A549 (cell line): ENCODE data around the gene PBX1. TPM values are rescaled to one million over a fixed set of nuclear protein-coding genes. Genes with fewer than 3 reads are reported as not detected.

Experiments used
- ATAC-seq, 2 experiments: fragments of 200-7000 bp in 1 of 2; fragments of >200 bp in 1 of 2; cut with Nextera tagmentation in 1 of 2; cut with Tn5 transposase in 1 of 2; 3 replicates each; pipeline versions ENCODE4 v1.8.0 to v1.9.1; 2018 to 2020; ENCODE audit warnings: mild to moderate bottlenecking in 1 of 2, moderate library complexity in 1 of 2
- CTCF ChIA-PET: fragments of 300-600 bp; sonication (Branson Sonifier 250); formaldehyde crosslinking; extraction: SDS; loops from one replicate; lab custom pipeline; 2021; ENCODE audit warnings: antibody characterized with exemption, inconsistent platforms; lab: Yijun Ruan, JAX
- POLR2A ChIA-PET: fragments of 350-600 bp; formaldehyde crosslinking; extraction: SDS; loops from one replicate; lab custom pipeline; 2021; ENCODE audit warnings: antibody characterized with exemption, inconsistent platforms; lab: Yijun Ruan, JAX
- DNase-seq, 2 experiments: peaks; one replicate each; pipeline versions ENCODE4 v3.0.0 to v3.0.0-alpha.2; 2011 to 2016; ENCODE audit warnings: low read depth in 1 of 2, low spot score in 1 of 2
- FAIRE-seq: peaks from 2 replicates; lab custom pipeline; 2011; peaks lifted over from hg19 to GRCh38; lab: Jason Lieb, UNC
- H3K27ac ChIP-seq, 2 experiments: fragments of >200 bp; sonication (Bioruptor Twin); formaldehyde crosslinking; 3 replicates each; pipeline ENCODE4 v1.5.1; 2016 to 2017
- H3K4me1 ChIP-seq: fragments of >200 bp; sonication (Bioruptor Twin); formaldehyde crosslinking; 3 replicates; pipeline ENCODE4 v1.6.1; 2016
- H3K4me2 ChIP-seq: fragments of >200 bp; sonication (Bioruptor Twin); formaldehyde crosslinking; 3 replicates; pipeline ENCODE4 v1.6.1; 2016
- H3K4me3 ChIP-seq: fragments of >200 bp; sonication (Bioruptor Twin); formaldehyde crosslinking; 3 replicates; pipeline ENCODE4 v1.5.1; 2016
- H3K9me3 ChIP-seq: fragments of >200 bp; sonication (Bioruptor Twin); formaldehyde crosslinking; 3 replicates; pipeline ENCODE4 v1.6.1; 2016
- BHLHE40 ChIP-seq: IDR thresholded peaks from 2 replicates; pipeline ENCODE4 v1.6.1; 2012; ENCODE audit warnings: low read depth, low read length, inconsistent platforms
- CBX2 ChIP-seq: fragments of 200-600 bp; sonication (generic); IDR thresholded peaks from 2 replicates; pipeline ENCODE4 v1.6.1; 2016; ENCODE audit warnings: low read depth, mild to moderate bottlenecking, borderline replicate concordance
- CBX8 ChIP-seq: fragments of 200-600 bp; sonication (generic); IDR thresholded peaks from 2 replicates; pipeline ENCODE4 v1.6.1; 2016
- CEBPB ChIP-seq, 2 experiments: fragments of >200 bp in 1 of 2; sonication (Bioruptor Twin) in 1 of 2; formaldehyde crosslinking in 1 of 2; IDR thresholded peaks; 2 replicates each; pipeline ENCODE4 v1.6.1; 2012 to 2016
- CHD4 ChIP-seq: fragments of 200-600 bp; sonication (generic); IDR thresholded peaks from 2 replicates; pipeline ENCODE4 v1.6.1; 2016; ENCODE audit warnings: antibody characterized with exemption, mild to moderate bottlenecking, borderline replicate concordance
- EHF ChIP-seq: fragments of 250-450 bp; sonication (Bioruptor Pico); IDR thresholded peaks from 2 replicates; pipeline ENCODE4 v1.5.0; 2020; ENCODE audit warnings: mild to moderate bottlenecking
- EHMT2 ChIP-seq: fragments of 200-600 bp; sonication (generic); IDR thresholded peaks from 2 replicates; pipeline ENCODE4 v1.6.1; 2016; ENCODE audit warnings: antibody characterized with exemption, low read depth, mild to moderate bottlenecking, moderate library complexity
- EP300 ChIP-seq, 2 experiments: fragments of >200 bp; sonication (Bioruptor Twin); formaldehyde crosslinking; IDR thresholded peaks; 2 replicates in 1 of 2; 3 replicates in 1 of 2; pipeline ENCODE4 v1.6.1; 2016 to 2017
- FOSB ChIP-seq: fragments of 250-450 bp; sonication (Bioruptor Pico); IDR thresholded peaks from 2 replicates; pipeline ENCODE4 v1.5.0; 2020; ENCODE audit warnings: mild to moderate bottlenecking, moderate library complexity
- GATA3 ChIP-seq: IDR thresholded peaks from 2 replicates; pipeline ENCODE4 v1.6.1; 2012; ENCODE audit warnings: borderline replicate concordance
- HDAC2 ChIP-seq: fragments of 200-600 bp; sonication (generic); IDR thresholded peaks from 2 replicates; pipeline ENCODE4 v1.6.1; 2016
- HOXA7 ChIP-seq: fragments of 250-450 bp; sonication (Bioruptor Pico); IDR thresholded peaks from 2 replicates; pipeline ENCODE4 v1.5.0; 2020; ENCODE audit warnings: mild to moderate bottlenecking, moderate library complexity
- JUNB ChIP-seq: fragments of >200 bp; sonication (Bioruptor Twin); formaldehyde crosslinking; IDR thresholded peaks from 2 replicates; pipeline ENCODE4 v1.6.1; 2016
- KDM1A ChIP-seq: fragments of 200-600 bp; sonication (generic); IDR thresholded peaks from 2 replicates; pipeline ENCODE4 v1.6.1; 2016; ENCODE audit warnings: low read depth, mild to moderate bottlenecking
- MAZ ChIP-seq: fragments of 150-350 bp; IDR thresholded peaks from 2 replicates; pipeline ENCODE4 v1.6.1; 2014; ENCODE audit warnings: antibody characterized with exemption, low read depth, low read length, borderline replicate concordance
- MYC ChIP-seq: IDR thresholded peaks from 2 replicates; pipeline ENCODE4 v1.6.1; 2012; ENCODE audit warnings: mild to moderate bottlenecking, inconsistent platforms, low read length, improper control_type of control experiment, borderline replicate concordance
- NFE2L2 ChIP-seq: fragments of 150-350 bp; conservative IDR thresholded peaks from 2 replicates; pipeline ENCODE4 v1.6.1; 2014; ENCODE audit warnings: low read length
- NPAS2 ChIP-seq: fragments of 250-450 bp; sonication (Bioruptor Pico); IDR thresholded peaks from 2 replicates; pipeline ENCODE4 v1.8.0; 2022; ENCODE audit warnings: mild to moderate bottlenecking, moderate library complexity, borderline replicate concordance
- PHF8 ChIP-seq: fragments of 200-600 bp; sonication (generic); IDR thresholded peaks from 2 replicates; pipeline ENCODE4 v1.6.1; 2016; ENCODE audit warnings: low read depth, mild to moderate bottlenecking, antibody characterized with exemption, moderate library complexity, borderline replicate concordance
- POLR2A ChIP-seq: IDR thresholded peaks from 2 replicates; pipeline ENCODE4 v1.6.1; 2012; ENCODE audit warnings: mild to moderate bottlenecking, low read length
- POLR2AphosphoS2 ChIP-seq: conservative IDR thresholded peaks from 2 replicates; pipeline ENCODE4 v1.6.1; 2012; ENCODE audit warnings: low read length, improper control_type of control experiment, inconsistent platforms
- RAD21 ChIP-seq, 2 experiments: fragments of >200 bp in 1 of 2; sonication (Bioruptor Twin) in 1 of 2; formaldehyde crosslinking in 1 of 2; IDR thresholded peaks in 1 of 2; conservative IDR thresholded peaks in 1 of 2; 2 replicates in 1 of 2; 3 replicates in 1 of 2; pipeline ENCODE4 v1.6.1; 2012 to 2018; ENCODE audit warnings: inconsistent platforms in 1 of 2
- RARB ChIP-seq: fragments of 250-450 bp; sonication (Bioruptor Pico); IDR thresholded peaks from 2 replicates; pipeline ENCODE4 v1.8.0; 2021; ENCODE audit warnings: mild to moderate bottlenecking, moderate library complexity
- RCOR1 ChIP-seq: fragments of 150-350 bp; IDR thresholded peaks from 2 replicates; pipeline ENCODE4 v1.6.1; 2014; ENCODE audit warnings: antibody characterized with exemption, low read length, low read depth
- RFX5 ChIP-seq: fragments of 450-650 bp; IDR thresholded peaks from 2 replicates; pipeline ENCODE4 v1.7.1; 2014; ENCODE audit warnings: antibody characterized with exemption, mild to moderate bottlenecking, moderate library complexity
- SREBF2 ChIP-seq: fragments of 450-650 bp; IDR thresholded peaks from 2 replicates; pipeline ENCODE4 v1.6.1; 2014; ENCODE audit warnings: mild to moderate bottlenecking, moderate library complexity
- TFCP2L1 ChIP-seq: fragments of 250-450 bp; sonication (Bioruptor Pico); IDR thresholded peaks from 2 replicates; pipeline ENCODE4 v1.5.0; 2021; ENCODE audit warnings: mild to moderate bottlenecking
- TP53 ChIP-seq: fragments of 250-450 bp; sonication (Bioruptor Pico); IDR thresholded peaks from 2 replicates; pipeline ENCODE4 v1.5.0; 2021; ENCODE audit warnings: mild to moderate bottlenecking, moderate library complexity
- ZC3H11A ChIP-seq: fragments of 450-650 bp; IDR thresholded peaks from 2 replicates; pipeline ENCODE4 v1.6.1; 2014; ENCODE audit warnings: antibody characterized with exemption, mild to moderate bottlenecking
- ZSCAN20 ChIP-seq: fragments of 250-450 bp; sonication (Bioruptor Pico); IDR thresholded peaks from 2 replicates; pipeline ENCODE4 v1.8.0; 2022; ENCODE audit warnings: mild to moderate bottlenecking, moderate library complexity
- WGBS: methylation state at CpG from one replicate; pipeline ENCODE4 v1.1.6; 2017; ENCODE audit errors: missing lambda C conversion rate; 5-methylcytosine and 5-hydroxymethylcytosine counted together
- polyA plus RNA-seq, 4 experiments: library from polyadenylated mRNA; depleted of rRNA in 3 of 4; stranded (reverse); fragments of >200 nt; fragmentation: RNase III in 1 of 4; extraction: RNeasy Plus Mini Kit Qiagen cat#74134 plus additional on column Dnase treatment in 1 of 4; gene quantifications; 2 replicates in 3 of 4; 3 replicates in 1 of 4; pipeline ENCODE4 v1.2.3, GENCODE V29; 2011 to 2017
- TF ChIP-seq, protein P1 (sequence below): fragments of 450-650 bp; IDR thresholded peaks from 2 replicates; pipeline ENCODE4 v1.6.1; 2014; ENCODE audit warnings: antibody characterized with exemption
- TF ChIP-seq, protein P2 (sequence below): fragments of >200 bp; sonication (Bioruptor Twin); formaldehyde crosslinking; IDR thresholded peaks from 3 replicates; pipeline ENCODE4 v1.5.1; 2016
- TF ChIP-seq, protein P3 (sequence below): IDR thresholded peaks from 2 replicates; pipeline ENCODE4 v1.6.1; 2012
- TF ChIP-seq, protein P4 (sequence below): fragments of >200 bp; sonication (Bioruptor Twin); formaldehyde crosslinking; IDR thresholded peaks from 2 replicates; pipeline ENCODE4 v1.6.1; 2016
- TF ChIP-seq, protein P5 (sequence below): fragments of 150-350 bp; IDR thresholded peaks from 2 replicates; pipeline ENCODE4 v1.6.1; 2014; ENCODE audit warnings: low read depth, mild to moderate bottlenecking, low read length
- TF ChIP-seq, protein P6 (sequence below): fragments of 250-450 bp; sonication (Bioruptor Pico); IDR thresholded peaks from 2 replicates; pipeline ENCODE4 v1.5.0; 2021; ENCODE audit warnings: mild to moderate bottlenecking, moderate library complexity, borderline replicate concordance
- TF ChIP-seq, protein P7 (sequence below): fragments of >200 bp; sonication (Bioruptor Twin); formaldehyde crosslinking; IDR thresholded peaks from 3 replicates; pipeline ENCODE4 v1.6.1; 2016

The PBX1 gene
- polyA plus RNA-seq, 2 of the 4 experiments (the other 2 are of a cell fraction), result 47.8 to 61.5 TPM

DNA sequence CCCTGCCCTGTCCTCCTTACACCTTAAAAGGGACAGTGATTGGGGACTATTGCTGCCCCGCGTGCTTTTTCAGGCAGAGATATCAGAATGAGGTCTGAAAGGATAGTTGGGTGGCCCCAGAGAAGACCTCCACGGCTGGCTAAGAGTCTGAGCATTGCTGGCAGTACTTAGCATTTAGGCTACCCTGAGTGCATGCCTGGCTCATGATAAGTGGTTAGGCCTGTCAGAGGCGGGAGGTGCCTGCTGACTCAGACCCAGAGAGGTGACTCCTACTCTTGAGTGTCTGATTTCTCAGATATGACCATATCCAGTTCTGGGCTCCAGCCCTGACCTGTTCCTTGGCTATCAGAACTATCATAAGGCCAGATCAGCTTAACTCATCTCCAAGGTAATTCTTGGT is 213.7 kb downstream of the PBX1 start:
- Histone ChIP-seq H3K9me3 (no peaks in the 10 kb centered on the region), H3K4me3 (no peak overlapping the region), H3K27ac (peak overlapping the region; percentile 90 to 94), H3K4me2 (peak overlapping the region; percentile 42), H3K4me1 (peaks cover 98% of the 10 kb centered on the region)
- DNase-seq (peak; percentile 47 to 89), ATAC-seq (peak; percentile 93 to 95), FAIRE-seq (no peak)
- WGBS, result 15% methylated on average over 4 of the region's 4 CpGs
- CTCF ChIA-PET, result interaction anchor here (4.8 kb wide), 1 partner anchor 15 kb away, joined by 45 read pairs; no protein-coding TSS in a partner anchor
- POLR2A ChIA-PET, result interaction anchor here (0.6 to 1.2 kb wide), 2 partner anchors 14 to 824 kb away, joined by 3 to 15 read pairs; no protein-coding TSS in a partner anchor
- TF ChIP-seq FOSB (CRISPR knock-in tag), result no peak
- TF ChIP-seq, protein P1, sequence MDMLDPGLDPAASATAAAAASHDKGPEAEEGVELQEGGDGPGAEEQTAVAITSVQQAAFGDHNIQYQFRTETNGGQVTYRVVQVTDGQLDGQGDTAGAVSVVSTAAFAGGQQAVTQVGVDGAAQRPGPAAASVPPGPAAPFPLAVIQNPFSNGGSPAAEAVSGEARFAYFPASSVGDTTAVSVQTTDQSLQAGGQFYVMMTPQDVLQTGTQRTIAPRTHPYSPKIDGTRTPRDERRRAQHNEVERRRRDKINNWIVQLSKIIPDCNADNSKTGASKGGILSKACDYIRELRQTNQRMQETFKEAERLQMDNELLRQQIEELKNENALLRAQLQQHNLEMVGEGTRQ, result no peak
- TF ChIP-seq GATA3, result peak; percentile 78
- TF ChIP-seq PHF8, result no peak
- TF ChIP-seq POLR2AphosphoS2, result no peak
- TF ChIP-seq ZSCAN20, result no peak
- no peak for TF ChIP-seq CBX8
- no peak; a peak in 1 of 4 replicates for TF ChIP-seq CEBPB (IDR thresholded peaks at IDR 0.05)
- TF ChIP-seq BHLHE40, result no peak
- no peak for TF ChIP-seq NPAS2 (CRISPR knock-in tag)
- TF ChIP-seq CHD4, result no peak
- TF ChIP-seq KDM1A, result no peak
- 0 out of 5 replicates have a peak, but pooled peaks of 1 of the 2 experiments have one; percentile 37 for TF ChIP-seq EP300 (IDR thresholded peaks at IDR 0.05)
- TF ChIP-seq RAD21 (conservative IDR thresholded peaks at IDR 0.05 in 1 of 2, IDR thresholded peaks at IDR 0.05 in 1 of 2), result 0 out of 5 replicates have a peak, but pooled peaks of 1 of the 2 experiments have one; percentile 9
- TF ChIP-seq RARB (CRISPR knock-in tag), result no peak
- no peak for TF ChIP-seq POLR2A
- TF ChIP-seq, protein P2, sequence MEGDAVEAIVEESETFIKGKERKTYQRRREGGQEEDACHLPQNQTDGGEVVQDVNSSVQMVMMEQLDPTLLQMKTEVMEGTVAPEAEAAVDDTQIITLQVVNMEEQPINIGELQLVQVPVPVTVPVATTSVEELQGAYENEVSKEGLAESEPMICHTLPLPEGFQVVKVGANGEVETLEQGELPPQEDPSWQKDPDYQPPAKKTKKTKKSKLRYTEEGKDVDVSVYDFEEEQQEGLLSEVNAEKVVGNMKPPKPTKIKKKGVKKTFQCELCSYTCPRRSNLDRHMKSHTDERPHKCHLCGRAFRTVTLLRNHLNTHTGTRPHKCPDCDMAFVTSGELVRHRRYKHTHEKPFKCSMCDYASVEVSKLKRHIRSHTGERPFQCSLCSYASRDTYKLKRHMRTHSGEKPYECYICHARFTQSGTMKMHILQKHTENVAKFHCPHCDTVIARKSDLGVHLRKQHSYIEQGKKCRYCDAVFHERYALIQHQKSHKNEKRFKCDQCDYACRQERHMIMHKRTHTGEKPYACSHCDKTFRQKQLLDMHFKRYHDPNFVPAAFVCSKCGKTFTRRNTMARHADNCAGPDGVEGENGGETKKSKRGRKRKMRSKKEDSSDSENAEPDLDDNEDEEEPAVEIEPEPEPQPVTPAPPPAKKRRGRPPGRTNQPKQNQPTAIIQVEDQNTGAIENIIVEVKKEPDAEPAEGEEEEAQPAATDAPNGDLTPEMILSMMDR, result no peak
- no peak for TF ChIP-seq NFE2L2
- peak; percentile 36; the same call in 1 of the 2 replicates for TF ChIP-seq JUNB
- TF ChIP-seq TP53 (CRISPR knock-in tag), result no peak
- TF ChIP-seq, protein P3, sequence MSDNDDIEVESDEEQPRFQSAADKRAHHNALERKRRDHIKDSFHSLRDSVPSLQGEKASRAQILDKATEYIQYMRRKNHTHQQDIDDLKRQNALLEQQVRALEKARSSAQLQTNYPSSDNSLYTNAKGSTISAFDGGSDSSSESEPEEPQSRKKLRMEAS, result peak; percentile 79
- TF ChIP-seq RCOR1, result no peak
- no peak for TF ChIP-seq RFX5
- TF ChIP-seq TFCP2L1 (CRISPR knock-in tag), result no peak
- TF ChIP-seq, protein P4, sequence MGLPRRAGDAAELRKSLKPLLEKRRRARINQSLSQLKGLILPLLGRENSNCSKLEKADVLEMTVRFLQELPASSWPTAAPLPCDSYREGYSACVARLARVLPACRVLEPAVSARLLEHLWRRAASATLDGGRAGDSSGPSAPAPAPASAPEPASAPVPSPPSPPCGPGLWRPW, result no peak
- TF ChIP-seq MYC, result no peak
- TF ChIP-seq EHMT2, result no peak
- no peak for TF ChIP-seq HDAC2
- TF ChIP-seq MAZ, result no peak
- TF ChIP-seq HOXA7 (CRISPR knock-in tag), result no peak
- TF ChIP-seq, protein P5, sequence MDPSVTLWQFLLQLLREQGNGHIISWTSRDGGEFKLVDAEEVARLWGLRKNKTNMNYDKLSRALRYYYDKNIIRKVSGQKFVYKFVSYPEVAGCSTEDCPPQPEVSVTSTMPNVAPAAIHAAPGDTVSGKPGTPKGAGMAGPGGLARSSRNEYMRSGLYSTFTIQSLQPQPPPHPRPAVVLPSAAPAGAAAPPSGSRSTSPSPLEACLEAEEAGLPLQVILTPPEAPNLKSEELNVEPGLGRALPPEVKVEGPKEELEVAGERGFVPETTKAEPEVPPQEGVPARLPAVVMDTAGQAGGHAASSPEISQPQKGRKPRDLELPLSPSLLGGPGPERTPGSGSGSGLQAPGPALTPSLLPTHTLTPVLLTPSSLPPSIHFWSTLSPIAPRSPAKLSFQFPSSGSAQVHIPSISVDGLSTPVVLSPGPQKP, result no peak
- TF ChIP-seq ZC3H11A, result no peak
- no peak for TF ChIP-seq EHF
- no peak for TF ChIP-seq SREBF2
- TF ChIP-seq, protein P6, sequence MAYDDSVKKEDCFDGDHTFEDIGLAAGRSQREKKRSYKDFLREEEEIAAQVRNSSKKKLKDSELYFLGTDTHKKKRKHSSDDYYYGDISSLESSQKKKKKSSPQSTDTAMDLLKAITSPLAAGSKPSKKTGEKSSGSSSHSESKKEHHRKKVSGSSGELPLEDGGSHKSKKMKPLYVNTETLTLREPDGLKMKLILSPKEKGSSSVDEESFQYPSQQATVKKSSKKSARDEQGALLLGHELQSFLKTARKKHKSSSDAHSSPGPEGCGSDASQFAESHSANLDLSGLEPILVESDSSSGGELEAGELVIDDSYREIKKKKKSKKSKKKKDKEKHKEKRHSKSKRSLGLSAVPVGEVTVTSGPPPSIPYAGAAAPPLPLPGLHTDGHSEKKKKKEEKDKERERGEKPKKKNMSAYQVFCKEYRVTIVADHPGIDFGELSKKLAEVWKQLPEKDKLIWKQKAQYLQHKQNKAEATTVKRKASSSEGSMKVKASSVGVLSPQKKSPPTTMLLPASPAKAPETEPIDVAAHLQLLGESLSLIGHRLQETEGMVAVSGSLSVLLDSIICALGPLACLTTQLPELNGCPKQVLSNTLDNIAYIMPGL (CRISPR knock-in tag), result no peak
- TF ChIP-seq, protein P7, sequence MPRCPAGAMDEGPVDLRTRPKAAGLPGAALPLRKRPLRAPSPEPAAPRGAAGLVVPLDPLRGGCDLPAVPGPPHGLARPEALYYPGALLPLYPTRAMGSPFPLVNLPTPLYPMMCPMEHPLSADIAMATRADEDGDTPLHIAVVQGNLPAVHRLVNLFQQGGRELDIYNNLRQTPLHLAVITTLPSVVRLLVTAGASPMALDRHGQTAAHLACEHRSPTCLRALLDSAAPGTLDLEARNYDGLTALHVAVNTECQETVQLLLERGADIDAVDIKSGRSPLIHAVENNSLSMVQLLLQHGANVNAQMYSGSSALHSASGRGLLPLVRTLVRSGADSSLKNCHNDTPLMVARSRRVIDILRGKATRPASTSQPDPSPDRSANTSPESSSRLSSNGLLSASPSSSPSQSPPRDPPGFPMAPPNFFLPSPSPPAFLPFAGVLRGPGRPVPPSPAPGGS, result 0 out of 3 replicates have a peak, but pooled peaks have one; percentile 18
- no peak for TF ChIP-seq CBX2
